Cardiac muscle cell (in vitro differentiated cells and primary cell): ENCODE data around the gene TOX2. TPM values are rescaled to one million over a fixed set of nuclear protein-coding genes. Genes with fewer than 3 reads are reported as not detected.

Experiments used
- DNase-seq, 2 donors: peaks; one replicate each; pipeline versions ENCODE4 v3.0.0 to v3.0.0-alpha.2; 2010 to 2017; ENCODE audit warnings: low read depth in 1 of 2, low spot score in 1 of 2
- H3K27ac ChIP-seq: fragments of 200-600 bp; sonication (generic); 2 replicates; pipeline ENCODE4 v1.5.1; 2016
- H3K27me3 ChIP-seq: fragments of 200-600 bp; sonication (generic); 2 replicates; pipeline ENCODE4 v1.6.0; 2016; ENCODE audit warnings: control low read depth
- H3K36me3 ChIP-seq: fragments of 200-600 bp; sonication (generic); 2 replicates; pipeline ENCODE4 v1.5.1; 2016; ENCODE audit warnings: control low read depth
- H3K4me1 ChIP-seq: fragments of 200-600 bp; sonication (generic); 2 replicates; pipeline ENCODE4 v1.8.1; 2017; ENCODE audit warnings: low read depth, mild to moderate bottlenecking, mixed run types
- H3K4me3 ChIP-seq: fragments of 200-600 bp; sonication (generic); 2 replicates; pipeline ENCODE4 v1.5.1; 2016; ENCODE audit warnings: mild to moderate bottlenecking
- H3K9me3 ChIP-seq: fragments of 200-600 bp; sonication (generic); 2 replicates; pipeline ENCODE4 v1.5.1; 2017; ENCODE audit warnings: low read depth, mild to moderate bottlenecking, control low read depth
- polyA plus RNA-seq: library from polyadenylated mRNA; unstranded; fragments of >200 nt; fragmentation: Nextera tagmentation; extraction: Ambion mirVana; gene quantifications from 2 replicates; pipeline ENCODE4 v1.2.1, GENCODE V29; 2016
- total RNA-seq: library from RNA; depleted of rRNA; stranded (reverse); fragments of >200 nt; gene quantifications from 2 replicates; pipeline ENCODE4 v1.2.3, GENCODE V29; 2016
- TF ChIP-seq, protein P1 (sequence below): IDR thresholded peaks from 2 replicates; pipeline ENCODE4 v1.5.1; 2012; ENCODE audit warnings: low read depth, mild to moderate bottlenecking, low read length

TOX2 gene
- total and polyA plus RNA-seq, 2 experiments from 2014 or later = 0.09 to 0.32 TPM

- Histone ChIP-seq H3K4me3 (no peak overlapping the region), H3K27ac (no peak overlapping the region), H3K36me3 (no peaks in the 10 kb centered on the region), H3K4me1 (no peaks in the 10 kb centered on the region), H3K27me3 (no peaks in the 10 kb centered on the region), H3K9me3 (no peaks in the 10 kb centered on the region)
- TF ChIP-seq, protein P1, sequence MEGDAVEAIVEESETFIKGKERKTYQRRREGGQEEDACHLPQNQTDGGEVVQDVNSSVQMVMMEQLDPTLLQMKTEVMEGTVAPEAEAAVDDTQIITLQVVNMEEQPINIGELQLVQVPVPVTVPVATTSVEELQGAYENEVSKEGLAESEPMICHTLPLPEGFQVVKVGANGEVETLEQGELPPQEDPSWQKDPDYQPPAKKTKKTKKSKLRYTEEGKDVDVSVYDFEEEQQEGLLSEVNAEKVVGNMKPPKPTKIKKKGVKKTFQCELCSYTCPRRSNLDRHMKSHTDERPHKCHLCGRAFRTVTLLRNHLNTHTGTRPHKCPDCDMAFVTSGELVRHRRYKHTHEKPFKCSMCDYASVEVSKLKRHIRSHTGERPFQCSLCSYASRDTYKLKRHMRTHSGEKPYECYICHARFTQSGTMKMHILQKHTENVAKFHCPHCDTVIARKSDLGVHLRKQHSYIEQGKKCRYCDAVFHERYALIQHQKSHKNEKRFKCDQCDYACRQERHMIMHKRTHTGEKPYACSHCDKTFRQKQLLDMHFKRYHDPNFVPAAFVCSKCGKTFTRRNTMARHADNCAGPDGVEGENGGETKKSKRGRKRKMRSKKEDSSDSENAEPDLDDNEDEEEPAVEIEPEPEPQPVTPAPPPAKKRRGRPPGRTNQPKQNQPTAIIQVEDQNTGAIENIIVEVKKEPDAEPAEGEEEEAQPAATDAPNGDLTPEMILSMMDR = no peak
- DNase-seq = no peak
Observed at GRCh38 chr20:44008806-44009678, 94.4 kb downstream of the TOX2 start.

- Histone ChIP-seq H3K27me3 (no peaks in the 10 kb centered on the region), H3K27ac (no peak overlapping the region), H3K36me3 (no peaks in the 10 kb centered on the region), H3K4me3 (no peak overlapping the region), H3K9me3 (no peaks in the 10 kb centered on the region), H3K4me1 (no peaks in the 10 kb centered on the region)
- TF ChIP-seq, protein P1 = no peak
- DNase-seq = no peak
Observed at GRCh38 chr20:44009679-44009992, 95.0 kb downstream of the TOX2 start.

DNA sequence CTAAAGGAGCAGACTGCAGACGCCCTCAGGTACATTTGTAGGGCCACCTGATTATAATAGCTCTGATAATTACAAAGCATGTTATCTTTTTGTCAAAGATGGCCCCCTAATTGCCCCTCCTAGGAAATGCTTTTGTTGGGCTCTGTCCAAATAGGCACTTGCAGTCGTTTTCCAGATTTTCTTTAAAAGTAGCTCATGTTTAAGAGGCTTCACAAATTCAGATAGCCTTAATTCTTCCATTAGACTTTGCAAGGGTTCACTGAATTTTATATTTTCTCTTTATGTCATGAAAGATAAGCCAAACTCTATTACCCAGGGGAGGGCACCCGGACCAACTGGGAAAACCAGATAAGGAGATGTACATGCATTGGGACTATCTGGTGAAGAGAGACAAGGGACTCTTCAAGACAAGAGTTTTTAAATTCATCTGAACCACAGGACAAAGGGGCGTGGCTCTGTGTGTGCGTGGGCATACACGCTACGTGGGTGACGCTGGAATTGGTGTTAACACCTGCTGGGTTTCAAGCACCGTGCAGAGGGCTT is 95.6 kb downstream of the TOX2 start:
- Histone ChIP-seq H3K27me3 (no peaks in the 10 kb centered on the region), H3K4me3 (no peak overlapping the region), H3K4me1 (no peaks in the 10 kb centered on the region), H3K9me3 (no peaks in the 10 kb centered on the region), H3K36me3 (no peaks in the 10 kb centered on the region), H3K27ac (no peak overlapping the region)
- DNase-seq = no peak
- TF ChIP-seq, protein P1 = no peak

DNA sequence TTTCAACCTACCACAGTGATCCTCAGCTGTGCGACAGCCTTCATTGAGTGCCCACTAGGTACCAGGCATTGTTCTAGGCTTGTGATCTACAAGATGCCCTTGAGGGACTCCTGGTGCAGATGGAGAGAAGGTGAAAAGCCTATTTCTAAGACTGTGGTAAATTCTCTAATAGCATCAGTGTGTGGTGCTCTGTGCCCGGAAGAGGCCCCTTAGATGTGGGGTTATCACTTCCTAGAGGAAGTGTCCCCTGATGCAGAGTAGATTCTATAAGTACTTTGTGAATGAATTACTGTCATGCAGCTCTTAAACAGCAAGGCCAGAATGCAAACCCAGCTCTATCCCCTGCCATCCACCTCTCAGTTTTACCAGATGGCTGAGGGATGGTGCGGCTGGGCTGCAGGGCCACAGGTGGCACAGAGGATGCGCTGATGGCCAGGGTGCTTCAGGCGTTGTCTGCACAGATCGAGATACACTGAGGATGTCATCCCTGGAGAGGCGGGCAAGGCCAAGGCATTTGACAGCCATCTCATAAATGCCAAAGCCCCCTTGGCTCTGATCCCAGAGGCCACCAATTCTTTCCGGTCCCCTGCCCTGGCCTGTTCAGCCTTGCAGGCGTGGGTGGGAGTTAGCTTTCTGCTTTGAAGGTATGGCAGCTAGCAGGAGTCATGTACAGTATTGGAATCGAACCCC is 96.7 kb downstream of the TOX2 start:
- no peak for DNase-seq
- Histone ChIP-seq H3K4me3 (no peak overlapping the region), H3K27me3 (no peaks in the 10 kb centered on the region), H3K36me3 (no peaks in the 10 kb centered on the region), H3K27ac (no peak overlapping the region), H3K4me1 (no peaks in the 10 kb centered on the region), H3K9me3 (no peaks in the 10 kb centered on the region)
- TF ChIP-seq, protein P1 = no peak

DNA sequence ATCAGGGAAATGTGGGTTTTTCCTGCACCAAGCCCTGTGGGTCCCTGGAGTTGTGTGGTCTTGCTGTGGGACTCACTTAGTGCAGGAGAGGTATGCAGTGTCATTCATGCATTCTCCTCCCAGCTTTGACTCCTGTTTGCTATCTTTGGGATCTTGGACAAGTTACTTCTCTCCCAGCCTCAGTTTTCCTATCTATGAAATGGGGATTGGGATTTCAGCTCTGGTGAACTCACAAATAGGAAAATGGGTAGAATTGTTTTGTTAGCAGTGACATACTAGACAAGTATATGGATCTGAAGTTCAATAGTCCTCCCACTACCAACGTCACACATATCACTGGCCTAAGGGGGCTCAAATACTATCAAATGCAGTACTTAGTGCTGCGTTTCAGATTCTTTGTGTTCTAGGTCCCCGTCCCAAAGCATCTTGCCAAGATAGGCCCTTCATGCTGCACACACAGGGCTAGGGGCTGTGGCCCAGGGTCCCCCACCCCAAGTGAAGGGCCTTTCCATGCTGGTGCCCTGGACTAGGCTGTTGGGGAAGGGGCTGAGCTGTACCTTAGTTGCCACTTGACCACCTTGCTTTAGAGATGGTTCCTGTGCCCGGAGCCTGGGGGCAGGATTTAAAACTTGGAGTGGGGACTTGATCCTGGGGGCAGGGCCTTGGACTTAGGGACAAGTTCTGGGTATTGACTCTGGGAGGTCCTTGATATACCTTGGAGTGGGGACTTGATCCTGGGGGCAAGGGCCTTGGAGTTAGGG is 98.0 kb downstream of the TOX2 start:
- H3K9me3 ChIP-seq = no peaks in the 10 kb centered on the region
- H3K27me3 ChIP-seq = no peaks in the 10 kb centered on the region
- no peaks in the 10 kb centered on the region for H3K4me1 ChIP-seq
- no peak overlapping the region for H3K27ac ChIP-seq
- no peak overlapping the region for H3K4me3 ChIP-seq
- TF ChIP-seq, protein P1 = no peak
- no peaks in the 10 kb centered on the region for H3K36me3 ChIP-seq
- no peak for DNase-seq
